Neuronal stem cell (in vitro differentiated cells): ENCODE data around the gene SMAP1.

ENCODE experiments used
- DNase-seq: peaks from one replicate; pipeline ENCODE4 v3.0.0-alpha.2; 2013; ENCODE audit warnings: low spot score
- H2AFZ ChIP-seq: one replicate; pipeline ENCODE4 v1.6.1; 2013; ENCODE audit warnings: mild to moderate bottlenecking, low read length, inconsistent platforms
- H2AK5ac ChIP-seq: 2 replicates; pipeline ENCODE4 v1.6.1; 2013; ENCODE audit warnings: low read depth, mild to moderate bottlenecking, inconsistent platforms, low read length, moderate library complexity, mixed read lengths
- H2BK120ac ChIP-seq: 2 replicates; pipeline ENCODE4 v1.6.1; 2013; ENCODE audit warnings: low read depth, mild to moderate bottlenecking, inconsistent platforms, low read length, moderate library complexity, mixed read lengths
- H2BK12ac ChIP-seq: one replicate; pipeline ENCODE4 v1.6.1; 2013; ENCODE audit warnings: low read length, inconsistent platforms
- H2BK15ac ChIP-seq: 2 replicates; pipeline ENCODE4 v1.6.1; 2013; ENCODE audit warnings: mild to moderate bottlenecking, low read length, inconsistent platforms, mixed read lengths
- H2BK5ac ChIP-seq: one replicate; pipeline ENCODE4 v1.6.1; 2013; ENCODE audit warnings: inconsistent platforms, mild to moderate bottlenecking, low read length, moderate library complexity
- H3K14ac ChIP-seq: one replicate; pipeline ENCODE4 v1.6.1; 2013; ENCODE audit warnings: low read length, inconsistent platforms
- H3K18ac ChIP-seq: 2 replicates; pipeline ENCODE4 v1.6.1; 2013; ENCODE audit warnings: low read length, inconsistent platforms
- H3K23ac ChIP-seq: 2 replicates; pipeline ENCODE4 v1.6.1; 2013; ENCODE audit warnings: low read depth, mild to moderate bottlenecking, mixed read lengths, low read length, inconsistent platforms; ENCODE audit not compliant: poor library complexity
- H3K27ac ChIP-seq: replicated peaks from 3 replicates; pipeline ENCODE4 v1.5.1; 2013; ENCODE audit warnings: low read length, inconsistent platforms
- H3K27me3 ChIP-seq, 3 experiments: 2 replicates each; pipeline ENCODE4 v1.6.1; 2013; ENCODE audit warnings: low read length in 3 of 3, mild to moderate bottlenecking in 2 of 3, inconsistent platforms in 1 of 3, low read depth in 1 of 3, mixed read lengths in 1 of 3, moderate library complexity in 1 of 3; ENCODE audit not compliant: control insufficient read depth in 3 of 3, insufficient read depth in 3 of 3
- H3K36me3 ChIP-seq, 2 donors: replicated peaks in 1 of 2; 2 replicates each; pipeline ENCODE4 v1.6.1; 2013; ENCODE audit warnings: low read length in 2 of 2; ENCODE audit not compliant: control insufficient read depth in 2 of 2, insufficient read depth in 2 of 2
- H3K4ac ChIP-seq: 2 replicates; pipeline ENCODE4 v1.6.1; 2013; ENCODE audit warnings: inconsistent platforms, mild to moderate bottlenecking, low read length, moderate library complexity
- H3K4me1 ChIP-seq, 2 donors: 1 replicate in 1 of 2; 2 replicates in 1 of 2; pipeline ENCODE4 v1.6.1; 2013; ENCODE audit warnings: low read length in 2 of 2, low read depth in 1 of 2; ENCODE audit not compliant: control insufficient read depth in 2 of 2, insufficient read depth in 1 of 2
- H3K4me2 ChIP-seq: one replicate; pipeline ENCODE4 v1.6.1; 2013; ENCODE audit warnings: mild to moderate bottlenecking, low read length, inconsistent platforms; ENCODE audit not compliant: insufficient read depth, poor library complexity, severe bottlenecking
- H3K4me3 ChIP-seq, 2 donors: 2 replicates each; pipeline ENCODE4 v1.5.1; 2013; ENCODE audit warnings: low read length in 2 of 2, mild to moderate bottlenecking in 2 of 2, inconsistent platforms in 1 of 2, moderate library complexity in 1 of 2
- H3K79me1 ChIP-seq: one replicate; pipeline ENCODE4 v1.6.1; 2013; ENCODE audit warnings: low read depth, mild to moderate bottlenecking, inconsistent platforms, low read length, moderate library complexity
- H3K9ac ChIP-seq: one replicate; pipeline ENCODE4 v1.6.1; 2013; ENCODE audit warnings: mild to moderate bottlenecking, low read depth, low read length, inconsistent platforms; ENCODE audit not compliant: poor library complexity
- H3K9me3 ChIP-seq, 2 donors: replicated peaks in 1 of 2; 2 replicates each; pipeline versions ENCODE3 to v1.6.1; 2013; ENCODE audit warnings: low read length in 2 of 2, mild to moderate bottlenecking in 2 of 2, inconsistent platforms in 1 of 2, low read depth in 1 of 2, mixed read lengths in 1 of 2, moderate library complexity in 1 of 2; ENCODE audit not compliant: control insufficient read depth in 2 of 2, insufficient read depth in 1 of 2
- H4K8ac ChIP-seq: one replicate; pipeline ENCODE4 v1.6.1; 2013; ENCODE audit warnings: low read depth, mild to moderate bottlenecking, inconsistent platforms, low read length, moderate library complexity
- H4K91ac ChIP-seq: one replicate; pipeline ENCODE4 v1.6.1; 2013; ENCODE audit warnings: low read length, low read depth, mild to moderate bottlenecking, inconsistent platforms; ENCODE audit not compliant: poor library complexity
- WGBS, 2 donors: extraction: QIAGEN DNeasy Blood & Tissue Kit; methylation state at CpG; one replicate each; pipeline ENCODE4 v1.1.7; 2013; ENCODE audit warnings: missing lambda C conversion rate in 2 of 2, mixed read lengths in 1 of 2; ENCODE audit not compliant: insufficient read length in 2 of 2, insufficient replicate concordance in 1 of 2; ENCODE audit errors: extremely low coverage in 2 of 2; 5-methylcytosine and 5-hydroxymethylcytosine counted together

The SMAP1 gene

GRCh38 chr6:70669133-70669532, 1.4 kb downstream of the SMAP1 start:
- Histone ChIP-seq H3K36me3 (peaks cover 0 to 4% of the 10 kb centered on the region in 2 donors), H3K4ac (no peak overlapping the region), H3K9me3 (no peaks in the 10 kb centered on the region), H3K27ac (no peak overlapping the region), H4K8ac (no peak overlapping the region), H3K4me3 (peak overlapping the region in 1 of 2 donors; percentile 96), H2AFZ (no peak overlapping the region), H3K79me1 (peaks cover 2% of the 10 kb centered on the region), H2BK5ac (no peak overlapping the region), H2BK120ac (no peak overlapping the region), H2AK5ac (no peak overlapping the region), H3K14ac (no peak overlapping the region), H2BK15ac (no peak overlapping the region), H4K91ac (no peak overlapping the region), H3K27me3 (peaks cover 0 to under 1% (median 0%) of the 10 kb centered on the region in 3 experiments), H2BK12ac (no peak overlapping the region), H3K4me2 (no peak overlapping the region), H3K23ac (no peak overlapping the region), H3K18ac (no peak overlapping the region), H3K4me1 (peaks cover 4 to 11% of the 10 kb centered on the region in 2 donors), H3K9ac (no peak overlapping the region)
- no peak for DNase-seq
- WGBS, 2 donors: 100% methylated on average over 2 of the region's 4 CpGs; no CpG with 5 or more reads in 1 of the 2 donors

DNA sequence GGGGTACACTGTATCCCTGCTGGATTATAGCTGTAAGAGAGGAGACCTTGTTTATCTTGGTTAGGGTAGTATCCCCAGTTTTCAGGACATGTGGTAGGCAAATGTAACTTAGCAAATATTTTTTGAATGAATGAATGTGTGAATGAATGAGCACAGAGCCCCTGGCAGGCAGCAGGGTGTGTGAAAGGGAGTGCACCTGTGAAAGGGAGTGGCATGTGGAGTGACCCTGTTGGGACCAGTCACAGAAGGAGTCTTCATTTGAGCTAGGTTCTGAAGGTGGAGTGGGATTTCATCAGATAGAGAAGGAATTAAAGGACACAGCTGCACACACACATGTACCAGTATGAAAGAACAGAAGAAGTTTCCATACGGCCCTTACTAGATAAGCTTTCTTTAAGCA, 4.9 kb downstream of the SMAP1 start:
- H3K4me2 ChIP-seq: no peak overlapping the region
- peaks cover 4 to 11% of the 10 kb centered on the region in 2 donors for H3K4me1 ChIP-seq
- no peaks in the 10 kb centered on the region for H3K27me3 ChIP-seq
- no peak for DNase-seq
- H2BK120ac ChIP-seq: no peak overlapping the region
- no peak overlapping the region for H2BK5ac ChIP-seq
- H3K9ac ChIP-seq: no peak overlapping the region
- no peak overlapping the region for H3K23ac ChIP-seq
- no peak overlapping the region for H3K18ac ChIP-seq
- no peak overlapping the region for H2BK15ac ChIP-seq
- no peaks in the 10 kb centered on the region for H3K9me3 ChIP-seq
- WGBS, 2 donors: no CpG with 5 or more reads among the region's 1 CpG
- H3K4me3 ChIP-seq: no peak overlapping the region
- peaks cover 2% of the 10 kb centered on the region for H3K79me1 ChIP-seq
- H3K27ac ChIP-seq: no peak overlapping the region
- H3K14ac ChIP-seq: no peak overlapping the region
- no peak overlapping the region for H3K4ac ChIP-seq
- no peak overlapping the region for H2AK5ac ChIP-seq
- no peak overlapping the region for H2AFZ ChIP-seq
- no peak overlapping the region for H2BK12ac ChIP-seq
- no peak overlapping the region for H4K8ac ChIP-seq
- no peak overlapping the region for H4K91ac ChIP-seq
- peaks cover 0 to 4% of the 10 kb centered on the region in 2 donors for H3K36me3 ChIP-seq

- H2BK120ac ChIP-seq: no peak overlapping the region
- no peak overlapping the region for H3K27ac ChIP-seq
- H3K4ac ChIP-seq: no peak overlapping the region
- no peak overlapping the region for H2BK5ac ChIP-seq
- no peak overlapping the region for H3K23ac ChIP-seq
- H3K27me3 ChIP-seq: no peaks in the 10 kb centered on the region
- H3K9ac ChIP-seq: no peak overlapping the region
- peaks cover 2% of the 10 kb centered on the region for H3K79me1 ChIP-seq
- H2BK12ac ChIP-seq: no peak overlapping the region
- no peak overlapping the region for H3K4me3 ChIP-seq
- H3K4me1 ChIP-seq: peaks cover 4 to 11% of the 10 kb centered on the region in 2 donors
- H3K14ac ChIP-seq: no peak overlapping the region
- H2BK15ac ChIP-seq: no peak overlapping the region
- no CpG with 5 or more reads among the region's 2 CpGs for WGBS, 2 donors
- H4K91ac ChIP-seq: no peak overlapping the region
- H3K18ac ChIP-seq: no peak overlapping the region
- H4K8ac ChIP-seq: no peak overlapping the region
- H2AFZ ChIP-seq: no peak overlapping the region
- H3K36me3 ChIP-seq: peaks cover 0 to 4% of the 10 kb centered on the region in 2 donors
- H2AK5ac ChIP-seq: no peak overlapping the region
- no peak for DNase-seq
- H3K9me3 ChIP-seq: no peaks in the 10 kb centered on the region
- no peak overlapping the region for H3K4me2 ChIP-seq
Measured at GRCh38 chr6:70673054-70673453, 5.4 kb downstream of the SMAP1 start.

DNA sequence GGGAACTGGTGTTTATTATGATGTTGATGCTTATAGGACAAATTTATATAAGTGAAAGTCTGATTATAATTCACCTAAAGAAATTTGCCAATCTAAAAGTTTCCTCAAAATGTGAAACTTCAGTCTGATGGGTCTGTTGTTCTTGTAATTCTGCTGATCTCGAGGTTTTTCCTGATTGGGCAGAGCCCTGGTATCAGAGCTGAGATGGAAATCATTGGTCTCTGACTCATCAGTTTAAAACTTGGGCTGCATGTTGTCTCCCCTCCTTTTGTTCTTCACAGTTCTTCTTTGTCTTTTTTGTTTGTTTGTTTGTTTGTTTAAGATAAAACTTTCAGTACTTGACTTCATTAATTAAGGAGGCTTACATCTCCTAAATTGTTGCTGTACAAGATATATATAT, 5.9 kb downstream of the SMAP1 start:
- no peak overlapping the region for H2BK15ac ChIP-seq
- H4K8ac ChIP-seq: no peak overlapping the region
- H3K18ac ChIP-seq: no peak overlapping the region
- H2BK5ac ChIP-seq: no peak overlapping the region
- no peak for DNase-seq
- H3K4me3 ChIP-seq: no peak overlapping the region
- H3K4me2 ChIP-seq: no peak overlapping the region
- H3K4me1 ChIP-seq: peaks cover 4 to 11% of the 10 kb centered on the region in 2 donors
- peaks cover 2% of the 10 kb centered on the region for H3K79me1 ChIP-seq
- no peak overlapping the region for H3K14ac ChIP-seq
- no peak overlapping the region for H3K27ac ChIP-seq
- no peak overlapping the region for H2BK120ac ChIP-seq
- no CpG with 5 or more reads among the region's 1 CpG for WGBS, 2 donors
- H3K4ac ChIP-seq: no peak overlapping the region
- no peak overlapping the region for H3K23ac ChIP-seq
- H2BK12ac ChIP-seq: no peak overlapping the region
- no peak overlapping the region for H4K91ac ChIP-seq
- H3K36me3 ChIP-seq: peaks cover 0 to 4% of the 10 kb centered on the region in 2 donors
- no peak overlapping the region for H3K9ac ChIP-seq
- H2AFZ ChIP-seq: no peak overlapping the region
- no peaks in the 10 kb centered on the region for H3K27me3 ChIP-seq
- H2AK5ac ChIP-seq: no peak overlapping the region
- H3K9me3 ChIP-seq: peaks cover 0 to 2% of the 10 kb centered on the region in 2 donors
